ENCODE results near the gene CFAP157.

The CFAP157 gene

GRCh38 chr9:127730262-127730661 lies 23.5 kb downstream of the CFAP157 start:
- H3K36me3 ChIP-seq (ENCODE audit: insufficient read depth, low read length), result no peaks in the 10 kb centered on the region
- H3K9me3 ChIP-seq (ENCODE audit: control insufficient read depth, insufficient read depth, low read length), result no peaks in the 10 kb centered on the region
- no peaks in the 10 kb centered on the region for H3K4me1 ChIP-seq (ENCODE audit: insufficient read depth, low read length)
- H3K9ac ChIP-seq (ENCODE audit: low read depth, low read length), result no peak overlapping the region

- H3K36me3 ChIP-seq (ENCODE audit: insufficient read depth, low read length), result no peaks in the 10 kb centered on the region
- no peak overlapping the region for H3K9ac ChIP-seq (ENCODE audit: low read depth, low read length)
- no peaks in the 10 kb centered on the region for H3K4me1 ChIP-seq (ENCODE audit: insufficient read depth, low read length)
- H3K9me3 ChIP-seq (ENCODE audit: control insufficient read depth, insufficient read depth, low read length), result no peaks in the 10 kb centered on the region
Observed at GRCh38 chr9:127730799-127731410, 24.1 kb downstream of the CFAP157 start.

GRCh38 chr9:127731938-127732337 lies 25.1 kb downstream of the CFAP157 start:
- H3K4me1 ChIP-seq (ENCODE audit: insufficient read depth, low read length), result no peaks in the 10 kb centered on the region
- no peaks in the 10 kb centered on the region for H3K9me3 ChIP-seq (ENCODE audit: control insufficient read depth, insufficient read depth, low read length)
- H3K36me3 ChIP-seq (ENCODE audit: insufficient read depth, low read length), result no peaks in the 10 kb centered on the region
- no peak overlapping the region for H3K9ac ChIP-seq (ENCODE audit: low read depth, low read length)

GRCh38 chr9:127732444-127732843 lies 25.7 kb downstream of the CFAP157 start:
- H3K36me3 ChIP-seq (ENCODE audit: insufficient read depth, low read length), result no peaks in the 10 kb centered on the region
- H3K9me3 ChIP-seq (ENCODE audit: control insufficient read depth, insufficient read depth, low read length), result no peaks in the 10 kb centered on the region
- H3K9ac ChIP-seq (ENCODE audit: low read depth, low read length), result no peak overlapping the region
- H3K4me1 ChIP-seq (ENCODE audit: insufficient read depth, low read length), result no peaks in the 10 kb centered on the region

GRCh38 chr9:127733614-127734013 lies 26.8 kb downstream of the CFAP157 start:
- Histone ChIP-seq H3K9ac (ENCODE audit: low read depth, low read length) (no peak overlapping the region), H3K36me3 (ENCODE audit: insufficient read depth, low read length) (no peaks in the 10 kb centered on the region), H3K9me3 (ENCODE audit: control insufficient read depth, insufficient read depth, low read length) (no peaks in the 10 kb centered on the region), H3K4me1 (ENCODE audit: insufficient read depth, low read length) (no peaks in the 10 kb centered on the region)

GRCh38 chr9:127734247-127734746 lies 27.5 kb downstream of the CFAP157 start:
- Histone ChIP-seq H3K9me3 (ENCODE audit: control insufficient read depth, insufficient read depth, low read length) (no peaks in the 10 kb centered on the region), H3K4me1 (ENCODE audit: insufficient read depth, low read length) (no peaks in the 10 kb centered on the region), H3K36me3 (ENCODE audit: insufficient read depth, low read length) (no peaks in the 10 kb centered on the region), H3K9ac (ENCODE audit: low read depth, low read length) (peak overlapping the region; percentile 59; the same call in 1 of the 2 replicates)

- H3K9me3 ChIP-seq (ENCODE audit: control insufficient read depth, insufficient read depth, low read length), result no peaks in the 10 kb centered on the region
- H3K4me1 ChIP-seq (ENCODE audit: insufficient read depth, low read length), result no peaks in the 10 kb centered on the region
- peak within 1 kb of the TSS; percentile 59; the same call in 1 of the 2 replicates for H3K9ac ChIP-seq (ENCODE audit: low read depth, low read length)
- H3K36me3 ChIP-seq (ENCODE audit: insufficient read depth, low read length), result no peaks in the 10 kb centered on the region; the same call in 1 of the 2 replicates
Observed at GRCh38 chr9:127734747-127735529, 28.1 kb downstream of the CFAP157 start, which contains the start of gene TOR2A. Gene TOR2A (minus strand): TSS chr9:127735294. CDS start chr9:127735270, 24 bp downstream.

- Histone ChIP-seq H3K4me1 (ENCODE audit: insufficient read depth, low read length) (no peaks in the 10 kb centered on the region), H3K9ac (ENCODE audit: low read depth, low read length) (no peak overlapping the region)
Observed at GRCh38 chr9:127735530-127736185, 28.9 kb downstream of the CFAP157 start.

GRCh38 chr9:127738666-127739065 lies 31.9 kb downstream of the CFAP157 start:
- no peaks in the 10 kb centered on the region; the same call in 1 of the 2 replicates for H3K36me3 ChIP-seq (ENCODE audit: insufficient read depth, low read length)
- no peak overlapping the region for H3K9ac ChIP-seq (ENCODE audit: low read depth, low read length)
- no peaks in the 10 kb centered on the region for H3K9me3 ChIP-seq (ENCODE audit: control insufficient read depth, insufficient read depth, low read length)
- H3K4me1 ChIP-seq (ENCODE audit: insufficient read depth, low read length), result no peaks in the 10 kb centered on the region

More at GRCh38 chr9:127735530-127736185, 28.9 kb downstream of the CFAP157 start:
- H3K36me3 ChIP-seq (ENCODE audit: insufficient read depth, low read length), result no peaks in the 10 kb centered on the region; the same call in 1 of the 2 replicates
- no peaks in the 10 kb centered on the region for H3K9me3 ChIP-seq (ENCODE audit: control insufficient read depth, insufficient read depth, low read length)

- Histone ChIP-seq H3K9ac (ENCODE audit: low read depth, low read length) (no peak overlapping the region), H3K36me3 (ENCODE audit: insufficient read depth, low read length) (no peaks in the 10 kb centered on the region; the same call in 1 of the 2 replicates), H3K9me3 (ENCODE audit: control insufficient read depth, insufficient read depth, low read length) (no peaks in the 10 kb centered on the region), H3K4me1 (ENCODE audit: insufficient read depth, low read length) (no peaks in the 10 kb centered on the region)
Observed at GRCh38 chr9:127739614-127740330, 33.0 kb downstream of the CFAP157 start.

GRCh38 chr9:127741831-127742434 lies 35.1 kb downstream of the CFAP157 start:
- Histone ChIP-seq H3K4me1 (ENCODE audit: insufficient read depth, low read length) (no peaks in the 10 kb centered on the region), H3K36me3 (ENCODE audit: insufficient read depth, low read length) (no peaks in the 10 kb centered on the region; the same call in 1 of the 2 replicates), H3K9me3 (ENCODE audit: control insufficient read depth, insufficient read depth, low read length) (no peaks in the 10 kb centered on the region), H3K9ac (ENCODE audit: low read depth, low read length) (peak overlapping the region; percentile 43; the same call in 1 of the 2 replicates)

- no peaks in the 10 kb centered on the region for H3K4me1 ChIP-seq (ENCODE audit: insufficient read depth, low read length)
- no peaks in the 10 kb centered on the region; the same call in 1 of the 2 replicates for H3K36me3 ChIP-seq (ENCODE audit: insufficient read depth, low read length)
- peak overlapping the region; percentile 43; the same call in 1 of the 2 replicates for H3K9ac ChIP-seq (ENCODE audit: low read depth, low read length)
- H3K9me3 ChIP-seq (ENCODE audit: control insufficient read depth, insufficient read depth, low read length), result no peaks in the 10 kb centered on the region
Observed at GRCh38 chr9:127742435-127743088, 35.8 kb downstream of the CFAP157 start.
